ENCODE results near the gene F2RL1.
A peak's percentile ranks its signal among the peaks of the same experiment; 100 is the strongest.

The F2RL1 gene

DNA sequence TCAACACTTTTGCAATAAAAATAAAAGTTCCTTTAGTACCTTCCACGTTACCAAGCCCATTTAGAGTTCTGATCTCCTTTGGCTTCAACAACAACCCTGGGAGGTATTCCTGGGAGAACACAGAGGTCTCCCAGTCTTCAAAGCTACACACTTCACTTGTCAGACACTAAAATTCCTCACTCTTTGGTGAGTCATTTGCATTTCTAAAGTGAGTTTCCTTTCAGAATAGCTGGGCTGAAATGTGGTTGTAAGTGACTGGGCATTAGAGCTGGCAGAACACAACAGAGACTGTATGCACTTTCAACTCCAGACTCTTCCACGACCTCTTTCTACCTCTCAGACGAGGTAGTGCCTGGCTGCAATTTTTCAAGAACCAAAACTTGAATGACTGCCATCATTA lies 11.5 kb upstream of the F2RL1 start:
- no peak overlapping the region for H3K4me3 ChIP-seq (ENCODE audit: low read length)
- no peaks in the 10 kb centered on the region for H3K27me3 ChIP-seq (ENCODE audit: low read depth, low read length)
- H3K4me1 ChIP-seq (ENCODE audit: low read length), result peaks cover 29% of the 10 kb centered on the region
- no peak overlapping the region for H2AFZ ChIP-seq (ENCODE audit: low read depth, low read length)
- no peaks in the 10 kb centered on the region for H4K20me1 ChIP-seq (ENCODE audit: insufficient read depth, low read length)
- peak overlapping the region; percentile 38 for H3K27ac ChIP-seq (ENCODE audit: low read length)
- no peaks in the 10 kb centered on the region for H3K36me3 ChIP-seq (replicated peaks; ENCODE audit: low read depth, low read length)
- H3K4me2 ChIP-seq (ENCODE audit: low read length), result peak overlapping the region; percentile 34
- no peak overlapping the region for H3K9ac ChIP-seq (ENCODE audit: low read length)
- no peaks in the 10 kb centered on the region for H3K9me3 ChIP-seq (ENCODE audit: insufficient read depth, low read length)
- H3K79me2 ChIP-seq (ENCODE audit: low read length), result no peaks in the 10 kb centered on the region
- TF ChIP-seq, protein P1, sequence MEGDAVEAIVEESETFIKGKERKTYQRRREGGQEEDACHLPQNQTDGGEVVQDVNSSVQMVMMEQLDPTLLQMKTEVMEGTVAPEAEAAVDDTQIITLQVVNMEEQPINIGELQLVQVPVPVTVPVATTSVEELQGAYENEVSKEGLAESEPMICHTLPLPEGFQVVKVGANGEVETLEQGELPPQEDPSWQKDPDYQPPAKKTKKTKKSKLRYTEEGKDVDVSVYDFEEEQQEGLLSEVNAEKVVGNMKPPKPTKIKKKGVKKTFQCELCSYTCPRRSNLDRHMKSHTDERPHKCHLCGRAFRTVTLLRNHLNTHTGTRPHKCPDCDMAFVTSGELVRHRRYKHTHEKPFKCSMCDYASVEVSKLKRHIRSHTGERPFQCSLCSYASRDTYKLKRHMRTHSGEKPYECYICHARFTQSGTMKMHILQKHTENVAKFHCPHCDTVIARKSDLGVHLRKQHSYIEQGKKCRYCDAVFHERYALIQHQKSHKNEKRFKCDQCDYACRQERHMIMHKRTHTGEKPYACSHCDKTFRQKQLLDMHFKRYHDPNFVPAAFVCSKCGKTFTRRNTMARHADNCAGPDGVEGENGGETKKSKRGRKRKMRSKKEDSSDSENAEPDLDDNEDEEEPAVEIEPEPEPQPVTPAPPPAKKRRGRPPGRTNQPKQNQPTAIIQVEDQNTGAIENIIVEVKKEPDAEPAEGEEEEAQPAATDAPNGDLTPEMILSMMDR (IDR thresholded peaks at IDR 0.05; ENCODE audit: low read depth, low read length), result no peak
- TF ChIP-seq EZH2phosphoT487 (IDR thresholded peaks at IDR 0.05; ENCODE audit: low read depth), result no peak

DNA sequence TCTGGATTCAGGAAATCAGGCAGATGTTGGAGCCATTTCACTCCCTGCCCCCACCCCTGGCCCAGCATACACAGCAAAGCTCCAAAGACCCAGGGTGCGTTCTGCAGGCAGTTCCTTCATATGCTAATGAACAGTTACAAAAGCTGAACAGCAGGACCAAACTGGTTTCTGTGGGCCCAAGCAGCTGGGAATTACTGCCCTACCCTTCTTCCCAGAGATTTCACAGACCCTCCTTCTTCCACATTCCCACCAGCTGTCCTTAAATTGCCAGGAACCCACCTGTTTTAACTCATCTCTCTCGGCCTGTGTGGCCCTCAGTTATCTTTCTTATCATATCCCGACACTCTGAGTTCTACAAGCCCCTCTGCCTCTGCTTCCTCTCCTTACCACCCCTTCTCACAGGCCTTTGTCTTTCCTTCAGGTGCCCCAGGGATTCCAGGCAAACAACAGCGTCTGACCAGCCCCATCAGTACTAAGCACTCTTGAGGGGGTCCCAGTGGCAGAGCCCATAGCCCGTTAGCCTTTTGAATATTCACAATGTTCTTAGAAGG lies 10.6 kb upstream of the F2RL1 start:
- H3K9me3 ChIP-seq (ENCODE audit: insufficient read depth, low read length), result no peaks in the 10 kb centered on the region
- no peak overlapping the region for H3K27ac ChIP-seq (ENCODE audit: low read length)
- no peaks in the 10 kb centered on the region for H3K36me3 ChIP-seq (replicated peaks; ENCODE audit: low read depth, low read length)
- no peak overlapping the region for H2AFZ ChIP-seq (ENCODE audit: low read depth, low read length)
- no peaks in the 10 kb centered on the region for H3K79me2 ChIP-seq (ENCODE audit: low read length)
- no peak overlapping the region for H3K4me2 ChIP-seq (ENCODE audit: low read length)
- H3K4me1 ChIP-seq (ENCODE audit: low read length), result peaks cover 29% of the 10 kb centered on the region
- H3K4me3 ChIP-seq (ENCODE audit: low read length), result no peak overlapping the region
- TF ChIP-seq, protein P1 (IDR thresholded peaks at IDR 0.05; ENCODE audit: low read depth, low read length), result no peak
- no peak for TF ChIP-seq EZH2phosphoT487 (IDR thresholded peaks at IDR 0.05; ENCODE audit: low read depth)
- no peaks in the 10 kb centered on the region for H3K27me3 ChIP-seq (ENCODE audit: low read depth, low read length)
- H4K20me1 ChIP-seq (ENCODE audit: insufficient read depth, low read length), result no peaks in the 10 kb centered on the region
- no peak overlapping the region for H3K9ac ChIP-seq (ENCODE audit: low read length)

DNA sequence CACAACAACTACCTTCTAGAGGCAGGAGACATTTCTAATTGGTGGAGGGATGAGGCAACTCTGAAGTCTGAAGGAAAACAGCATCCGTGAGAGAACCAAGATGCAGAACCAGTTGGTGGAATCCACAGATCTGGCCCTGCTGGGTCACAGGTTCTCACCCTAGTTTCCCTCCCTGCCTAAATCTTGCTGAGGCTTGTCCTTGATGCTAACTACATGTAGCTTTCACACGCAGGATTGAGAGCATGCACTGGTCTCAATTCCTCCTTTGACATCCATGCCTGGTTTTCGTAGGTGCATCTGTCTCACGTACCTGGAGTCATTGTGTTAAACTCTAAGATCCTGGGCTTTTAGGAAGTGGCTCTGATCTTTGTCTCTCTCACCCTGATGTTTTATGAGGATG lies 9.7 kb upstream of the F2RL1 start:
- Histone ChIP-seq H3K79me2 (ENCODE audit: low read length) (no peaks in the 10 kb centered on the region), H3K4me3 (ENCODE audit: low read length) (no peak overlapping the region), H4K20me1 (ENCODE audit: insufficient read depth, low read length) (no peaks in the 10 kb centered on the region), H3K4me2 (ENCODE audit: low read length) (no peak overlapping the region), H3K9ac (ENCODE audit: low read length) (no peak overlapping the region), H3K4me1 (ENCODE audit: low read length) (peaks cover 29% of the 10 kb centered on the region), H3K9me3 (ENCODE audit: insufficient read depth, low read length) (no peaks in the 10 kb centered on the region), H2AFZ (ENCODE audit: low read depth, low read length) (no peak overlapping the region), H3K36me3 (replicated peaks; ENCODE audit: low read depth, low read length) (no peaks in the 10 kb centered on the region), H3K27me3 (ENCODE audit: low read depth, low read length) (no peaks in the 10 kb centered on the region), H3K27ac (ENCODE audit: low read length) (no peak overlapping the region)
- TF ChIP-seq EZH2phosphoT487 (IDR thresholded peaks at IDR 0.05; ENCODE audit: low read depth), result no peak
- TF ChIP-seq, protein P1 (IDR thresholded peaks at IDR 0.05; ENCODE audit: low read depth, low read length), result no peak

DNA sequence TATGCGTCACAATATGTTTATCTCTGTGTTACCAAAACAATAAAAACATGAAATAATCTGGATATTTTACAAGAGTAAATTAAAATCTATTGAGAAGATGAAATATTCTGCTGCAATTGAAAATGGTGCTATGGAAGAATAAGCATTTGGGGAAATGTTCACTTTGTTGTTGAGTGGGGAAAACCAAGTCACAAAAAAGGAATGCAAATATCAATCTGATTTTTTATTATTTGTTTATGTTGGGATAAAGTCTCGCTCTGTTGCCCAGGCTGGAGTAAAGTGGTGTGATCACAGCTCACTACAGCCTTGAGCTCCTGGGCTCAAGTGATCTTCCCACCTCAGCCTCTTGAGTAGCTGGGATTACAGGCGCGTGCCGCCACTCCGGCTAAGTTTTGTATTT lies 8.6 kb upstream of the F2RL1 start:
- no peak for TF ChIP-seq EZH2phosphoT487 (IDR thresholded peaks at IDR 0.05; ENCODE audit: low read depth)
- TF ChIP-seq, protein P1 (IDR thresholded peaks at IDR 0.05; ENCODE audit: low read depth, low read length), result no peak
- H3K27ac ChIP-seq (ENCODE audit: low read length), result no peak overlapping the region
- no peak overlapping the region for H2AFZ ChIP-seq (ENCODE audit: low read depth, low read length)

More for the DNA sequence above, 8.6 kb upstream of the F2RL1 start:
- Histone ChIP-seq H3K4me1 (ENCODE audit: low read length) (peaks cover 26% of the 10 kb centered on the region), H3K4me2 (ENCODE audit: low read length) (no peak overlapping the region), H3K9me3 (ENCODE audit: insufficient read depth, low read length) (no peaks in the 10 kb centered on the region), H3K9ac (ENCODE audit: low read length) (no peak overlapping the region), H3K27me3 (ENCODE audit: low read depth, low read length) (no peaks in the 10 kb centered on the region), H4K20me1 (ENCODE audit: insufficient read depth, low read length) (no peaks in the 10 kb centered on the region), H3K4me3 (ENCODE audit: low read length) (no peak overlapping the region), H3K79me2 (ENCODE audit: low read length) (no peaks in the 10 kb centered on the region), H3K36me3 (replicated peaks; ENCODE audit: low read depth, low read length) (no peaks in the 10 kb centered on the region)
